ENCODE results near the gene ZFAND3. TPM values are rescaled to one million over a fixed set of nuclear protein-coding genes. Genes with fewer than 3 reads are reported as not detected.
"Not testable (repeated sequence)": the region's sequence is repeated elsewhere in the genome, so short reads cannot be mapped to it uniquely, and the experiment has no call there.

The ZFAND3 gene
- polyA plus RNA-seq, 1 donor from 2014 or later = 19.7 TPM

DNA sequence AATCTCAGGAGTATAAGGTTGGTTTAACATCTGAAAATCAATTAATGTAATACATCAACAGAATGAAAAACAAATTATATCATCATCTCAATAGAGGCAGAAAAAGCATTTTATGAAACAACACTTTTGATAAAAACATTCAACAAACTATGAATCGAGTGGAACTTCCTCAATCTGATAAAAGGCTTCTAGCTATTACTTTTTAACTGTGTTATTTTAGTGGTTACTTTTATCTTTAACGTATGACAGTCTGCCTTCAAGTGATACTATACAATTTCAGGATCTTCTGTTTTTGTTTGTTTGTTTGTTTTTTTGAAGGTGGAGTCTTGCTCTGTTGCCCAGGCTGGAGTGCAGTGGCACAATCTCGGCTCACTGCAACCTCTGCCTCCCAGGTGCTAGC lies 73.7 kb downstream of the ZFAND3 start:
- Histone ChIP-seq H3K79me2 (replicated peaks; ENCODE audit: insufficient read depth, low read length) (peaks cover 28% of the 10 kb centered on the region), H3K9me2 (ENCODE audit: insufficient read depth, low read length) (no peaks in the 10 kb centered on the region), H3K9me3 (ENCODE audit: low read length) (no peaks in the 10 kb centered on the region), H3K27me3 (ENCODE audit: insufficient read depth, low read depth, low read length) (no peaks in the 10 kb centered on the region), H3F3A (ENCODE audit: insufficient read depth, low read length, poor library complexity, severe bottlenecking) (no peaks in the 10 kb centered on the region), H3K4me2 (ENCODE audit: low read length) (no peak overlapping the region), H2AFZ (ENCODE audit: low read depth, low read length) (no peak overlapping the region), H3K9ac (ENCODE audit: low read length) (no peak overlapping the region), H3K4me3 (ENCODE audit: low read length) (no peak overlapping the region), H3K27ac (ENCODE audit: low read length) (no peak overlapping the region), H3K36me3 (ENCODE audit: insufficient read depth, low read length) (no peaks in the 10 kb centered on the region), H4K20me1 (ENCODE audit: insufficient read depth) (no peaks in the 10 kb centered on the region)
- TF ChIP-seq, protein P1, sequence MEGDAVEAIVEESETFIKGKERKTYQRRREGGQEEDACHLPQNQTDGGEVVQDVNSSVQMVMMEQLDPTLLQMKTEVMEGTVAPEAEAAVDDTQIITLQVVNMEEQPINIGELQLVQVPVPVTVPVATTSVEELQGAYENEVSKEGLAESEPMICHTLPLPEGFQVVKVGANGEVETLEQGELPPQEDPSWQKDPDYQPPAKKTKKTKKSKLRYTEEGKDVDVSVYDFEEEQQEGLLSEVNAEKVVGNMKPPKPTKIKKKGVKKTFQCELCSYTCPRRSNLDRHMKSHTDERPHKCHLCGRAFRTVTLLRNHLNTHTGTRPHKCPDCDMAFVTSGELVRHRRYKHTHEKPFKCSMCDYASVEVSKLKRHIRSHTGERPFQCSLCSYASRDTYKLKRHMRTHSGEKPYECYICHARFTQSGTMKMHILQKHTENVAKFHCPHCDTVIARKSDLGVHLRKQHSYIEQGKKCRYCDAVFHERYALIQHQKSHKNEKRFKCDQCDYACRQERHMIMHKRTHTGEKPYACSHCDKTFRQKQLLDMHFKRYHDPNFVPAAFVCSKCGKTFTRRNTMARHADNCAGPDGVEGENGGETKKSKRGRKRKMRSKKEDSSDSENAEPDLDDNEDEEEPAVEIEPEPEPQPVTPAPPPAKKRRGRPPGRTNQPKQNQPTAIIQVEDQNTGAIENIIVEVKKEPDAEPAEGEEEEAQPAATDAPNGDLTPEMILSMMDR (IDR thresholded peaks at IDR 0.05; ENCODE audit: poor library complexity, severe bottlenecking) = no peak
- no peak for TF ChIP-seq RAD21 (conservative IDR thresholded peaks at IDR 0.05)
- TF ChIP-seq EZH2 (IDR thresholded peaks at IDR 0.05; ENCODE audit: borderline replicate concordance, insufficient read depth, low read length, poor library complexity, severe bottlenecking) = no peak
- TF ChIP-seq POLR2AphosphoS5 (IDR thresholded peaks at IDR 0.05) = no peak
- no peak for TF ChIP-seq EP300 (conservative IDR thresholded peaks at IDR 0.05; ENCODE audit: poor library complexity, severe bottlenecking)
- no peak for TF ChIP-seq TAF1 (IDR thresholded peaks at IDR 0.05; ENCODE audit: low read depth)
- no peak for TF ChIP-seq MXI1 (conservative IDR thresholded peaks at IDR 0.05; ENCODE audit: poor library complexity, severe bottlenecking)
- no peak for TF ChIP-seq SMC3 (conservative IDR thresholded peaks at IDR 0.05; ENCODE audit: poor library complexity)
- TF ChIP-seq, protein P2, sequence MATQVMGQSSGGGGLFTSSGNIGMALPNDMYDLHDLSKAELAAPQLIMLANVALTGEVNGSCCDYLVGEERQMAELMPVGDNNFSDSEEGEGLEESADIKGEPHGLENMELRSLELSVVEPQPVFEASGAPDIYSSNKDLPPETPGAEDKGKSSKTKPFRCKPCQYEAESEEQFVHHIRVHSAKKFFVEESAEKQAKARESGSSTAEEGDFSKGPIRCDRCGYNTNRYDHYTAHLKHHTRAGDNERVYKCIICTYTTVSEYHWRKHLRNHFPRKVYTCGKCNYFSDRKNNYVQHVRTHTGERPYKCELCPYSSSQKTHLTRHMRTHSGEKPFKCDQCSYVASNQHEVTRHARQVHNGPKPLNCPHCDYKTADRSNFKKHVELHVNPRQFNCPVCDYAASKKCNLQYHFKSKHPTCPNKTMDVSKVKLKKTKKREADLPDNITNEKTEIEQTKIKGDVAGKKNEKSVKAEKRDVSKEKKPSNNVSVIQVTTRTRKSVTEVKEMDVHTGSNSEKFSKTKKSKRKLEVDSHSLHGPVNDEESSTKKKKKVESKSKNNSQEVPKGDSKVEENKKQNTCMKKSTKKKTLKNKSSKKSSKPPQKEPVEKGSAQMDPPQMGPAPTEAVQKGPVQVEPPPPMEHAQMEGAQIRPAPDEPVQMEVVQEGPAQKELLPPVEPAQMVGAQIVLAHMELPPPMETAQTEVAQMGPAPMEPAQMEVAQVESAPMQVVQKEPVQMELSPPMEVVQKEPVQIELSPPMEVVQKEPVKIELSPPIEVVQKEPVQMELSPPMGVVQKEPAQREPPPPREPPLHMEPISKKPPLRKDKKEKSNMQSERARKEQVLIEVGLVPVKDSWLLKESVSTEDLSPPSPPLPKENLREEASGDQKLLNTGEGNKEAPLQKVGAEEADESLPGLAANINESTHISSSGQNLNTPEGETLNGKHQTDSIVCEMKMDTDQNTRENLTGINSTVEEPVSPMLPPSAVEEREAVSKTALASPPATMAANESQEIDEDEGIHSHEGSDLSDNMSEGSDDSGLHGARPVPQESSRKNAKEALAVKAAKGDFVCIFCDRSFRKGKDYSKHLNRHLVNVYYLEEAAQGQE (IDR thresholded peaks at IDR 0.05; ENCODE audit: borderline replicate concordance) = no peak

DNA sequence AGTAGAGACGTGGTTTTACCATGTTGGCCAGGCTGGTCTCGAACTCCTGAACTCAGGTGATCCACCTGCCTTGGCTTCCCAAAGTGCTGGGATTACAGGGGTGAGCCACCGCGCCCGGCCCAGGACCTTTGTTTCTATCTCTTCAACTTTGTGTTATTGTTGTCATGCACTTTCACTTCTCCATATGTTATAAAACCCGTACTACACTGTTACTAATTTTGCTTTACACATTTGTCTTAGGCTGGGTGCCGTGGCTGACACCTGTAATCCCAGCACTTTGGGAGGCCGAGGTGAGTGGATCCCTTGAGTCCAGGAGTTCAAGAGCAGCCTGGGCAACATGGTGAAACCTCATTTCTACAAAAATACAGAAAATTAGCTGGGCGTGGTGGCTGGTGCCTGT lies 74.2 kb downstream of the ZFAND3 start:
- not testable (repeated sequence) for H3F3A ChIP-seq (ENCODE audit: insufficient read depth, low read length, poor library complexity, severe bottlenecking); H3K9ac ChIP-seq (ENCODE audit: low read length); H3K4me3 ChIP-seq (ENCODE audit: low read length); H3K36me3 ChIP-seq (ENCODE audit: insufficient read depth, low read length); H3K27ac ChIP-seq (ENCODE audit: low read length); H3K9me3 ChIP-seq (ENCODE audit: low read length); H2AFZ ChIP-seq (ENCODE audit: low read depth, low read length); H3K9me2 ChIP-seq (ENCODE audit: insufficient read depth, low read length); H4K20me1 ChIP-seq (ENCODE audit: insufficient read depth); H3K4me2 ChIP-seq (ENCODE audit: low read length); H3K27me3 ChIP-seq (ENCODE audit: insufficient read depth, low read depth, low read length)
- H3K79me2 ChIP-seq (replicated peaks; ENCODE audit: insufficient read depth, low read length) = peaks cover 33% of the 10 kb centered on the region

DNA sequence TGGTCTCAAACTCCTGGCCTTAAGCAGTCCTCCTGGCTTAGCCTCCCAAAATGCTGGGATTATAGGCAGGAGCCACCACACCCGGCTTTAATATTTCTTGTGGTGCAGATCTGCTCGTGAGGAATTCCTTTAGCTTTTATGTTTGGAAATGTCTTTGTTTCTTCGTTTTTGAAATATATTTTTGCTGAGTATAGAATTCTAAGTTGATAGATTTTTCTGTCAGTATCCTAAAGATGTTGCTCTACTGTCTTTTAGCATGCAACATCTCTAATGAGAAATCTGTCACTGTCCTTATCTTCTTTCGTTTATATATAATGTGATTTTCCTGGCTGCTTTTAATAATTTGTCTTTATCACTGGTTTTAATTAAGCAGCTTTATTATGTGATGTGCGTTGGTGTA lies 75.1 kb downstream of the ZFAND3 start:
- H3F3A ChIP-seq (ENCODE audit: insufficient read depth, low read length, poor library complexity, severe bottlenecking) = no peaks in the 10 kb centered on the region

More for the DNA sequence above, 75.1 kb downstream of the ZFAND3 start:
- no peaks in the 10 kb centered on the region for H4K20me1 ChIP-seq (ENCODE audit: insufficient read depth)
- peaks cover 39% of the 10 kb centered on the region for H3K79me2 ChIP-seq (replicated peaks; ENCODE audit: insufficient read depth, low read length)
- no peak overlapping the region for H3K27ac ChIP-seq (ENCODE audit: low read length)
- TF ChIP-seq, protein P2 (IDR thresholded peaks at IDR 0.05; ENCODE audit: borderline replicate concordance) = no peak
- TF ChIP-seq, protein P1 (IDR thresholded peaks at IDR 0.05; ENCODE audit: poor library complexity, severe bottlenecking) = no peak
- TF ChIP-seq EZH2 (IDR thresholded peaks at IDR 0.05; ENCODE audit: borderline replicate concordance, insufficient read depth, low read length, poor library complexity, severe bottlenecking) = no peak
- no peak for TF ChIP-seq EP300 (conservative IDR thresholded peaks at IDR 0.05; ENCODE audit: poor library complexity, severe bottlenecking)
- TF ChIP-seq POLR2AphosphoS5 (IDR thresholded peaks at IDR 0.05) = no peak
- no peak for TF ChIP-seq RAD21 (conservative IDR thresholded peaks at IDR 0.05)
- no peak for TF ChIP-seq SMC3 (conservative IDR thresholded peaks at IDR 0.05; ENCODE audit: poor library complexity)
- no peak for TF ChIP-seq MXI1 (conservative IDR thresholded peaks at IDR 0.05; ENCODE audit: poor library complexity, severe bottlenecking)
- no peaks in the 10 kb centered on the region for H3K9me2 ChIP-seq (ENCODE audit: insufficient read depth, low read length)
- no peak overlapping the region for H2AFZ ChIP-seq (ENCODE audit: low read depth, low read length)
- H3K9ac ChIP-seq (ENCODE audit: low read length) = no peak overlapping the region
- H3K4me3 ChIP-seq (ENCODE audit: low read length) = no peak overlapping the region
- H3K9me3 ChIP-seq (ENCODE audit: low read length) = no peaks in the 10 kb centered on the region
- no peaks in the 10 kb centered on the region for H3K27me3 ChIP-seq (ENCODE audit: insufficient read depth, low read depth, low read length)
- no peak overlapping the region for H3K4me2 ChIP-seq (ENCODE audit: low read length)
- H3K36me3 ChIP-seq (ENCODE audit: insufficient read depth, low read length) = no peaks in the 10 kb centered on the region

All from neural cell (in vitro differentiated cells).